Nephron progenitor cell (in vitro differentiated cells): Measurements from ENCODE around the gene CHD2.

ENCODE experiments used
- DNase-seq: peaks from one replicate; pipeline ENCODE4 v3.0.0; 2021
- H3K27ac Mint-ChIP-seq: 2 replicates; pipeline ENCODE4 v1.8.0; 2021; ENCODE audit warnings: mild to moderate bottlenecking, moderate library complexity, mixed read lengths
- H3K27me3 Mint-ChIP-seq: 2 replicates; pipeline ENCODE4 v1.8.0; 2021; ENCODE audit warnings: mild to moderate bottlenecking, low read depth, mixed read lengths; ENCODE audit not compliant: poor library complexity
- H3K36me3 Mint-ChIP-seq: 2 replicates; pipeline ENCODE4 v1.8.0; 2021; ENCODE audit warnings: low read depth, mixed read lengths
- H3K4me1 Mint-ChIP-seq: 2 replicates; pipeline ENCODE4 v1.8.0; 2021; ENCODE audit warnings: mixed read lengths
- H3K4me3 Mint-ChIP-seq: 2 replicates; pipeline ENCODE4 v1.8.0; 2021; ENCODE audit warnings: mild to moderate bottlenecking, moderate library complexity, mixed read lengths
- H3K9me3 Mint-ChIP-seq: 2 replicates; pipeline ENCODE4 v1.8.0; 2021; ENCODE audit warnings: mild to moderate bottlenecking, moderate library complexity, mixed read lengths
- CTCF ChIP-seq: fragments of 200-600 bp; sonication (generic); IDR thresholded peaks from 2 replicates; pipeline ENCODE4 v1.5.0; 2021; ENCODE audit warnings: antibody characterized with exemption

The CHD2 gene

GRCh38 chr15:92899948-92900730 is at the start of gene CHD2:
Gene CHD2 (plus strand): TSS chr15:92900324. CDS start chr15:92901238, 914 bp downstream.
- Mint-ChIP-seq H3K4me1 (peaks cover 25% of the 10 kb centered on the region), H3K9me3 (peaks cover 3% of the 10 kb centered on the region), H3K27me3 (no peaks in the 10 kb centered on the region), H3K27ac (peak within 1 kb of the TSS; percentile 100), H3K4me3 (peak within 1 kb of the TSS; percentile 95), H3K36me3 (peaks cover 64% of the 10 kb centered on the region)
- DNase-seq: peak; percentile 72
- no peak for TF ChIP-seq CTCF

GRCh38 chr15:92853222-92853621 is 46.9 kb upstream of the CHD2 start:
- no peak for DNase-seq
- Mint-ChIP-seq H3K27ac (no peak overlapping the region), H3K4me1 (peaks cover 19% of the 10 kb centered on the region)

GRCh38 chr15:92861742-92862141 is 38.4 kb upstream of the CHD2 start:
- peaks cover 5% of the 10 kb centered on the region for H3K27me3 Mint-ChIP-seq
- no peak for DNase-seq
- no peak for TF ChIP-seq CTCF
- no peak overlapping the region for H3K27ac Mint-ChIP-seq
- H3K4me3 Mint-ChIP-seq: no peak overlapping the region
- H3K4me1 Mint-ChIP-seq: no peaks in the 10 kb centered on the region
- H3K9me3 Mint-ChIP-seq: peaks cover 52% of the 10 kb centered on the region
- H3K36me3 Mint-ChIP-seq: peaks cover 16% of the 10 kb centered on the region

More at GRCh38 chr15:92853222-92853621, 46.9 kb upstream of the CHD2 start:
- H3K9me3 Mint-ChIP-seq: peaks cover 38% of the 10 kb centered on the region
- H3K36me3 Mint-ChIP-seq: peaks cover 9% of the 10 kb centered on the region
- no peak overlapping the region for H3K4me3 Mint-ChIP-seq
- no peak for TF ChIP-seq CTCF
- H3K27me3 Mint-ChIP-seq: peaks cover 5% of the 10 kb centered on the region

- no peak for DNase-seq
- Mint-ChIP-seq H3K27me3 (peaks cover 6% of the 10 kb centered on the region), H3K4me3 (no peak overlapping the region), H3K4me1 (no peaks in the 10 kb centered on the region), H3K27ac (no peak overlapping the region), H3K36me3 (peaks cover 16% of the 10 kb centered on the region), H3K9me3 (peaks cover 37% of the 10 kb centered on the region)
- TF ChIP-seq CTCF: no peak
These were observed 35.9 kb upstream of the CHD2 start for GRCh38 chr15:92864127-92864814.

- peaks cover 9% of the 10 kb centered on the region for H3K4me1 Mint-ChIP-seq
- H3K9me3 Mint-ChIP-seq: peaks cover 7% of the 10 kb centered on the region
- H3K36me3 Mint-ChIP-seq: peaks cover under 1% of the 10 kb centered on the region
- peaks cover 3% of the 10 kb centered on the region for H3K27me3 Mint-ChIP-seq
- TF ChIP-seq CTCF: no peak
- no peak overlapping the region for H3K4me3 Mint-ChIP-seq
- no peak overlapping the region for H3K27ac Mint-ChIP-seq
- DNase-seq: no peak
These were observed 30.7 kb upstream of the CHD2 start for GRCh38 chr15:92869263-92869940.
